Raji (cell line): ENCODE measurements around the gene GBF1.

Experiments used
- POLR2A ChIP-seq: IDR thresholded peaks from 2 replicates; pipeline ENCODE4 v1.6.1; 2011; ENCODE audit warnings: low read depth, low read length, control low read depth; ENCODE audit not compliant: insufficient read depth

GBF1 gene

GRCh38 chr10:102243309-102243708, 2.0 kb upstream of the GBF1 start:
- TF ChIP-seq POLR2A, result no peak

DNA sequence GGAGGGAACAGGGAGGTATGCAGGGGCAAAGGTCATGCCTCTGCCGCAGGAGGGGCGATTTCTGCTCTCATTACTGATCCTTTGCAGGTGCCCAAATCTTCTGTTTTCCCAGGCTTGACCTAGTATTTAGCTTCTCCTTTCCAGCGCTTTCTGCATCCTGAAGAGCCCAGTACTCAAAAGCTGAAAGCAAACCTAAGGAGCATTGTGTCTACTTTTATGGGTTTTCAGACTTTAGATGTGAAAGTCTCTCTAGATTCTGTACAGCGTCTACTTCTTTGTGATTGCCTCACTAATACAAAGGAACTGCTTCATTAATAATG, 560 bp downstream of the GBF1 start:
- no peak for TF ChIP-seq POLR2A

- no peak for TF ChIP-seq POLR2A
Observed at GRCh38 chr10:102246261-102246660, 929 bp downstream of the GBF1 start.

DNA sequence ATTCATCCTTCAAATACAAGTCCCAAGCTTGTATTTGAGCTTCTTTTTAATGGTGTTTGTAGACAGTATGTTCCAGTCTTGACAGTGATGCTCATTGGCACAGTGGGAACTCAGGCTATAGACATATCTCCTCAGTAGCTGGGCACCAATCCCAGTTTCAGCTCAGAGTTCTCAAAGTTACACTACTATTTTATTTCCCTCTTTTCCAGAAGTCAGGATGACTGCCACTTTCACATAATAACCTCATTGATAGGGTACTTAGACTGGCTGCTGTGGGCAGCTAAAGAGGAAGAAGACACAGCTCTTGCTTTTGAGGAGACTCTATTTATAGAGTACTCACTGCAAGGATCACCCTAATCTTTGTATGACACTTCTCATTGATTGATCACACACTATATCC, 2.4 kb downstream of the GBF1 start:
- no peak for TF ChIP-seq POLR2A

DNA sequence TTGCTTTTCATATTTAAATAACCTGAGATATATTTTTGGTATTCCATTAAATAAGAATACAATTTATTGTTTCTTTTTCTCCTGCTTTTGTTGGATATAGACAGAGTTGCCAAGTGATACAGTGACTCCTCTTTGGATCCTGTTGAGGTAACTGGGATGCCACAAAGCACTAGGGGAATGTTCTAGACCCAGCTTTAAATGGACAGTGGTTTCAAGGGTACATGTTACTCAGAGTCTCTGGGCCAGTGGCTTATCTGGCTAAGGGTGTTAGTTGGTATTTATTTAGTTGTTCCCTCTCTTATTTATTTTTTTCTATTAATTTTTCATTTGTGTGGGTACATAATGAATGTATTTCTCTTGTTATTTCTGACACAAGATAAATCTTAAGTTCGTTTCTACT, 9.1 kb downstream of the GBF1 start:
- TF ChIP-seq POLR2A, result no peak

DNA sequence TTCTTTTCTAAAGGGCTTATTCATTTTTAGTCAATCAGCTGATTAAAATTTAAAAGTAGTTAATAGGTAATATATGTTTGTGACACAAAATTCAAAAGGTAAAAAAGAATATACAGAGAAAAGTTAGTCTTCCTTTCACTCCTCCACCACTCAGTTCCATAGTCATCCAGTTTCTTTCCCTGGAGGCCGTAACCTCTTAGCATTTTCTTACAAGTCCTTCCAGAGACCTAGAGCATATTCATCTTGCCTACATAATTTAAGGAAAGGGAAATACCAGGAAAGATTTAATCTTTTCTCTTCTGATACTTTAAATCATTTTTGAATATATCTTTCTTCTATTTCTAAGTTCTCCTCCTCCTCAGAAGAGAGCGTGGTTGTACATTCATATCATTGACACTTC, 10.1 kb downstream of the GBF1 start:
- no peak for TF ChIP-seq POLR2A

GRCh38 chr10:102261196-102261595, 15.9 kb downstream of the GBF1 start:
- TF ChIP-seq POLR2A, result no peak

DNA sequence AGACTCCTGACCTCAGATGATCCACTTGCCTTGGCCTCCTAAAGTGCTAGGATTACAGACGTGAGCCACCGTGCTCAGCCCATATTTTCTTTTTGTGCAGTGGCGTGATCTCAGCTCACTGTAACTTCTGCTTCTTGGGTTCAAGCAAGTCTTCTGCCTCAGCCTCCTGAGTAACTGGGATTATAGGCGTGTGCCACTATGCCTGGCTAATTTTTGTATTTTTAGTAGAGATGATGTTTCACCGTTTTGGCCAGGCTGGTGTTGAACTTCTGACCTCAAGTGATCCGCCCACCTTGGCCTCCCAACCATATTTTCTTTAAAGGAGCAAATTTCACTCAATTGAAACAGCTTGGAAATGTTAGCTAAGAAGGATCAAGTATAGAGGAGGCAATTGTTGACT, 16.5 kb downstream of the GBF1 start:
- no peak for TF ChIP-seq POLR2A

GRCh38 chr10:102262744-102263370, 17.5 kb downstream of the GBF1 start:
- TF ChIP-seq POLR2A, result no peak

DNA sequence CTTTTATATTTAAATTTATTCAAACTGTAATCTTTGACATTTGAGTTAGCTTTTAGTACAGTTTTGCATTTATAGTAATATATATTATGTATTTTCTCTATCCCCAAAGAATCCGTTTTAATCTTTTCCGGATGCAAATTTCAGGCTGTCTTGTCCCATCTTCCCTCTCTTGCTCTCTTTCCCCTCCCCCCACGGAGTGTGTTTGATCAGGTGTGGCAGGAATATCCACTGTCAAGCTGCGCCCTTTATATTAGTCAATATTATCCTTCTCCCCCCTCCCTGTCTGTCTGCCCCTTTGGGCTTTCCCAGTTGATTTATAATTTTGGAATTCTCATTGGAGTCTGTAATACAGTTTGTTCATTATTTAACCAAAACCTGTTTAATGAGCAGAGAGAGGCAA, 19.0 kb downstream of the GBF1 start:
- no peak for TF ChIP-seq POLR2A

DNA sequence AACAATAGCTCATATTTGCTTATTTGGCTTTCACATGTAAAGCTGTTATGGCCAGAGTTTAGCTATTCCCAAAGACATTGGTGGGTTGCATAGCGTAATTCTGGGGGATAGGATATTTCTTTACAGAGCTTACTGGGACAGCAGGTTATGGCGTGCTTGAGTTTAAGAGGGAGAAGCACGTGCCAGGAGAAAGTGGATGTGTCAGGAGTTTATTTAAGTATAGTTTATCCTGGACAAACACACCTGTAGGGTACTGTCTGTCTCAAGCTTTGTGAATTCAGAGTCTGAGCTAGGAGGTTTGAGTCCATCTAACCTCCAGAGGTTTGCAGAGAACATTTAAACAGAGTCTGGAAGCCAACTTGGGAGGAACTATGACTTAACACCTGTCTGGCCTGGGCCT, 21.3 kb downstream of the GBF1 start:
- no peak for TF ChIP-seq POLR2A

DNA sequence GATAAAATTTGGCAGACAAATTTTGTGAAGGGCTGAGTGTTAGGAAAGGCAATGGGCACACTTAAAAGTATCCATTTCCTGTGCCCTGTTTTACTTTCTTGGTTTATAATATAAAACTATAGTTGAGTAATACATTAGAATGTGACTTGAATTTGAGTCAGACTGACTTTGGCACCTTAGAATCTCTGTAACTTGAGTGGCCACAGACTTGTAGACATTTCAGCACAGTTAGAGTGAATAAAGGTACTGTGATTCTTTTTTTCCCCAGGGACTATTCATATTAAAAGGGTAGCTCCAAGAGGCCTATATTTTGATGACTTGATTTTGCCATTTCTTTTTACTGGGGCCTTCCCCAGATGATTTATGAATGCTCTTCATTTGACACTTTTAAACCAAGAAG, 22.4 kb downstream of the GBF1 start:
- no peak for TF ChIP-seq POLR2A

DNA sequence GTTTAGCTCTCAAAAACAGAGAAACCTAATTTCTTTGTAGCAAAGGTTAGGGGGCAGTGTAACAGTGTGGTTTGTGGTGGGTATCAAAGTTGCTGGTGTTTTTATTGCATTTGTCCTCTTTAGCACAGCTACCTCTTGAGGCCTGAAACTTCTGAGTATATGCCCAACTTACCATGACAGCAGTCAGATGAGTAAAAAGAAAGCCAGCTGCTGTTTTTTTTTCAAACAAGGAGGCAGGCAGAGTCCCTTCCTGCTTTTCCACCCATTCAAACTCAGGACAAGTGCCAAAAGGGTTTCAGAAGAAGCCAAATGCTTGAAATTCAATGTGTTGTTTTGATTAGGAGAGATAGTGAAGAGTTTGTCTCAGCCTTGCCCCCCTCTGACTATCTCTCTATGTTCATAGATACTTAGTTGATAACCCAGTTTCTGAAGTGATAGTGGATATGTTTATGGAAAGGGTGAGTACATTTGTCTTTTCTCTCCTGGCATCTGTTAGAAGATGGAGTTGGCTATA, 23.1 kb downstream of the GBF1 start:
- no peak for TF ChIP-seq POLR2A

DNA sequence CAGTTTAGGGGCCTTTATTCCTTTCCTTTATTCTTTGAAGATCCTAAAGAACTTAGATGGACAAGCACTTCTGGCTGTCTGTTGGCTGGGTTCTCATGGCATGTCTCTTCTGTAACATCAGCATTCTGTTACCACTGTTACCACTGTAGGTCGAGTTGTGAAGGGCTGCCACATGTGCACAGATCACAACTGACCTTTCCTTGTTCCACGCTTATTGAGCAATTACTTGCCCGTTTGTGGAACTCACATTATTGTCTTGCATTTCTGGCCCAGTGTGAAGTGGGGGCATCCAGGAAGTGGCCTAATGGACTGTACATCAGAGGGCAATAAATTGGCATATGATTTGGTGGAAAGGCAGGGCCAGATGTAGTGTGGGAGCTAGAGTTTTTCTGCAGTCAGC, 23.7 kb downstream of the GBF1 start:
- no peak for TF ChIP-seq POLR2A

DNA sequence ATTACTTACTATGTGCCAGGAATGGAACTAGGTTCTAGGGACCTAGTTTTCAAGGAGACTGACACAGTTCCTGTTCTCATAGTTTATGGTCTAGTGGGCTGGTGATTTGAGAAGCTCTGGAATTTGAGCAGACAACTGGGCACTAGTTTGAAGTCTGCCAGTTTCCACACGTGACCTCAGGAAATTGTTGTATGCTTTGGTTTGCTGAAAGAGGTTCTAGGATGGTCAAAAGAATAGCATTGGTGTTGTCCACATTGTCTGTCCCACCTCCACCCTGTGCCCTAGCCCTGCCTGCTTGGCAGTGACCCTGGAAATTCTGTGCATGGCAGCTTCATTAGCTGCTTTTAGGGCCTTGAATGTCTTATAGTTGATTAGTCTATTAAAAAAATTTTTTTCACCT, 28.7 kb downstream of the GBF1 start:
- TF ChIP-seq POLR2A, result no peak

DNA sequence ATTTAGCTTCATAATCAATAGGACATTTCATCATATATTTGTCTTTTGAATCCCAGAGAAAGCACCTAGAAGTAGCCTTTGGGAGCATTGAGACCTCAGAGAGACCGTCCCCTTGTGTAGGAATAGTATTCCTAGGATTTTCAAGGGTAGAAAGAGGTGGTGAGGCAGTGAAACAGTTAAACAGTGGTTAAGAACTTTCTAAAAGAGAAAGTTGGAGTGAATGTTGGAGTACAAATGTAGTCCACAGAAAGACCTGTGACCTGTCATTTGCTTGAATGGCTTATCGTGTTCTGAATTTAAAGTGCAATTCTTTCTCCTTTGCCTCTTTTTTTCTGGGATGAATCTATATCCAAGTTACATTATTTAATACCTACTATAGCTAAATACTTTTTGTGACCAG, 30.0 kb downstream of the GBF1 start:
- TF ChIP-seq POLR2A, result no peak

- no peak for TF ChIP-seq POLR2A
Observed at GRCh38 chr10:102279104-102279503, 33.8 kb downstream of the GBF1 start.
